Measurements from ENCODE around the gene AFP.

The AFP gene

DNA sequence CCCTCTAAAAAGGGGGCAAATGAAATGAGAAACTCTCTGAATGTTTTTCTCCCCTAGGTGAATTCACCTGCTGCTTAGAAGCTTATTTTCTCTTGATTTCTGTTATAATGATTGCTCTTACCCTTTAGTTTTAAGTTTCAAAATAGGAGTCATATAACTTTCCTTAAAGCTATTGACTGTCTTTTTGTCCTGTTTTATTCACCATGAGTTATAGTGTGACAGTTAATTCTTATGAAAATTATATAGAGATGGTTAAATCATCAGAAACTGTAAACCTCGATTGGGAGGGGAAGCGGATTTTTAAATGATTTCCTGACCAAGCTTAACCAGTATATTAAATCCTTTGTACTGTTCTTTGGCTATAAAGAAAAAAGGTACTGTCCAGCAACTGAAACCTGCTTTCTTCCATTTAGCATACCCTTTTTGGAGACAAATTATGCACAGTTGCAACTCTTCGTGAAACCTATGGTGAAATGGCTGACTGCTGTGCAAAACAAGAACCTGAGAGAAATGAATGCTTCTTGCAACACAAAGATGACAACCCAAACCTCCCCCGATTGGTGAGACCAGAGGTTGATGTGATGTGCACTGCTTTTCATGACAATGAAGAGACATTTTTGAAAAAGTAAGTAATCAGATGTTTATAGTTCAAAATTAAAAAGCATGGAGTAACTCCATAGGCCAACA, 27.7 kb upstream of the AFP start:
- no peak overlapping the region for H3K4me3 Mint-ChIP-seq
- no peaks in the 10 kb centered on the region for H3K27me3 Mint-ChIP-seq
- H3K9me3 Mint-ChIP-seq: no peaks in the 10 kb centered on the region
- no peaks in the 10 kb centered on the region for H3K4me1 Mint-ChIP-seq
- no peaks in the 10 kb centered on the region for H3K36me3 Mint-ChIP-seq
- no peak for ATAC-seq (ENCODE audit: low read depth)
- H3K27ac Mint-ChIP-seq: no peak overlapping the region
- no peak for DNase-seq (ENCODE audit: low spot score in 2 of 2)

DNA sequence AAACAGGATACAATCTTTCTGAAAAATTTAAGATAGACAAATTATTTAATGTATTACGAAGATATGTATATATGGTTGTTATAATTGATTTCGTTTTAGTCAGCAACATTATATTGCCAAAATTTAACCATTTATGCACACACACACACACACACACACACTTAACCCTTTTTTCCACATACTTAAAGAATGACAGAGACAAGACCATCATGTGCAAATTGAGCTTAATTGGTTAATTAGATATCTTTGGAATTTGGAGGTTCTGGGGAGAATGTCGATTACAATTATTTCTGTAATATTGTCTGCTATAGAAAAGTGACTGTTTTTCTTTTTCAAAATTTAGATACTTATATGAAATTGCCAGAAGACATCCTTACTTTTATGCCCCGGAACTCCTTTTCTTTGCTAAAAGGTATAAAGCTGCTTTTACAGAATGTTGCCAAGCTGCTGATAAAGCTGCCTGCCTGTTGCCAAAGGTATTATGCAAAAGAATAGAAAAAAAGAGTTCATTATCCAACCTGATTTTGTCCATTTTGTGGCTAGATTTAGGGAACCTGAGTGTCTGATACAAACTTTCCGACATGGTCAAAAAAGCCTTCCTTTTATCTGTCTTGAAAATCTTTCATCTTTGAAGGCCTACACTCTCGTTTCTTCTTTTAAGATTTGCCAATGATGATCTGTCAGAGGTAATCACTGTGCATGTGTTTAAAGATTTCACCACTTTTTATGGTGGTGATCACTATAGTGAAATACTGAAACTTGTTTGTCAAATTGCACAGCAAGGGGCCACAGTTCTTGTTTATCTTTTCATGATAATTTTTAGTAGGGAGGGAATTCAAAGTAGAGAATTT, 26.8 kb upstream of the AFP start:
- H3K4me1 Mint-ChIP-seq: no peaks in the 10 kb centered on the region
- no peaks in the 10 kb centered on the region for H3K27me3 Mint-ChIP-seq
- H3K9me3 Mint-ChIP-seq: no peaks in the 10 kb centered on the region
- no peak for ATAC-seq (ENCODE audit: low read depth)
- no peaks in the 10 kb centered on the region for H3K36me3 Mint-ChIP-seq
- no peak for DNase-seq (ENCODE audit: low spot score in 2 of 2)
- no peak overlapping the region for H3K4me3 Mint-ChIP-seq
- no peak overlapping the region for H3K27ac Mint-ChIP-seq

DNA sequence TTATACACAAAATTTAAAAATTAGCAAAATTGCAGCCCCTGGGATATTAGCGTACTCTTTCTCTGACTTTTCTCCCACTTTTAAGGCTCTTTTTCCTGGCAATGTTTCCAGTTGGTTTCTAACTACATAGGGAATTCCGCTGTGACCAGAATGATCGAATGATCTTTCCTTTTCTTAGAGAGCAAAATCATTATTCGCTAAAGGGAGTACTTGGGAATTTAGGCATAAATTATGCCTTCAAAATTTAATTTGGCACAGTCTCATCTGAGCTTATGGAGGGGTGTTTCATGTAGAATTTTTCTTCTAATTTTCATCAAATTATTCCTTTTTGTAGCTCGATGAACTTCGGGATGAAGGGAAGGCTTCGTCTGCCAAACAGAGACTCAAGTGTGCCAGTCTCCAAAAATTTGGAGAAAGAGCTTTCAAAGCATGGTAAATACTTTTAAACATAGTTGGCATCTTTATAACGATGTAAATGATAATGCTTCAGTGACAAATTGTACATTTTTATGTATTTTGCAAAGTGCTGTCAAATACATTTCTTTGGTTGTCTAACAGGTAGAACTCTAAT, 26.0 kb upstream of the AFP start:
- H3K4me1 Mint-ChIP-seq: no peaks in the 10 kb centered on the region
- H3K9me3 Mint-ChIP-seq: no peaks in the 10 kb centered on the region
- DNase-seq (ENCODE audit: low spot score in 2 of 2): no peak
- no peaks in the 10 kb centered on the region for H3K27me3 Mint-ChIP-seq
- H3K27ac Mint-ChIP-seq: no peak overlapping the region
- ATAC-seq (ENCODE audit: low read depth): no peak
- H3K4me3 Mint-ChIP-seq: no peak overlapping the region
- H3K36me3 Mint-ChIP-seq: no peaks in the 10 kb centered on the region

DNA sequence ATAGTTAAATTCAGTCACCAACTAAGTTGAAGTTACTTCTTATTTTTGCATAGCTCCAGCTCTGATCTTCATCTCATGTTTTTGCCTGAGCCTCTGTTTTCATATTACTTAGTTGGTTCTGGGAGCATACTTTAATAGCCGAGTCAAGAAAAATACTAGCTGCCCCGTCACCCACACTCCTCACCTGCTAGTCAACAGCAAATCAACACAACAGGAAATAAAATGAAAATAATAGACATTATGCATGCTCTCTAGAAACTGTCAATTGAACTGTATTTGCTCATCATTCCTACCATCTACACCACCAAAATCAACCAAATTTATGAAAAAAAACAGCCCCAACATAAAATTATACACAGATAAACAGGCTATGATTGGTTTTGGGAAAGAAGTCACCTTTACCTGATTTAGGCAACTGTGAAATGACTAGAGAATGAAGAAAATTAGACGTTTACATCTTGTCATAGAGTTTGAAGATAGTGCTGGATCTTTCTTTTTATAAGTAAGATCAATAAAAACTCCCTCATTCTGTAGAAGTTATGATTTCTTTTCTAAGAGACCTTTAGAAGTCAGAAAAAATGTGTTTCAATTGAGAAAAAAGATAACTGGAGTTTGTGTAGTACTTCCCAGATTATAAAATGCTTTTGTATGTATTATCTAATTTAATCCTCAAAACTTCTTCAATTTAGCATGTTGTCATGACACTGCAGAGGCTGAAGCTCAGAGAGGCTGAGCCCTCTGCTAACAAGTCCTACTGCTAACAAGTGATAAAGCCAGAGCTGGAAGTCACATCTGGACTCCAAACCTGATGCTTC, 24.9 kb upstream of the AFP start:
- no peaks in the 10 kb centered on the region for H3K27me3 Mint-ChIP-seq
- ATAC-seq (ENCODE audit: low read depth): no peak
- no peak overlapping the region for H3K27ac Mint-ChIP-seq
- H3K36me3 Mint-ChIP-seq: no peaks in the 10 kb centered on the region
- no peaks in the 10 kb centered on the region for H3K4me1 Mint-ChIP-seq
- no peak overlapping the region for H3K4me3 Mint-ChIP-seq
- H3K9me3 Mint-ChIP-seq: no peaks in the 10 kb centered on the region
- no peak for DNase-seq (ENCODE audit: low spot score in 2 of 2)

DNA sequence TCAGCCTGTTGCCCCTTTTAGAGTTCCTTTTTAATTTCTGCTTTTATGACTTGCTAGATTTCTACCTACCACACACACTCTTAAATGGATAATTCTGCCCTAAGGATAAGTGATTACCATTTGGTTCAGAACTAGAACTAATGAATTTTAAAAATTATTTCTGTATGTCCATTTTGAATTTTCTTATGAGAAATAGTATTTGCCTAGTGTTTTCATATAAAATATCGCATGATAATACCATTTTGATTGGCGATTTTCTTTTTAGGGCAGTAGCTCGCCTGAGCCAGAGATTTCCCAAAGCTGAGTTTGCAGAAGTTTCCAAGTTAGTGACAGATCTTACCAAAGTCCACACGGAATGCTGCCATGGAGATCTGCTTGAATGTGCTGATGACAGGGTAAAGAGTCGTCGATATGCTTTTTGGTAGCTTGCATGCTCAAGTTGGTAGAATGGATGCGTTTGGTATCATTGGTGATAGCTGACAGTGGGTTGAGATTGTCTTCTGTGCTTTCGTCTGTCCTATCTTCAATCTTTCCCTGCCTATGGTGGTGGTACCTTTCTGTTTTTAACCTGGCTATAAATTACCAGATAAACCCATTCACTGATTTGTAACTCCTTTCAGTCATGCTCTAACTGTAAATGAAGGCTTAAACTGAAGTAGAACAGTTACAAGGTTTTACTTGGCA, 24.1 kb upstream of the AFP start:
- DNase-seq (ENCODE audit: low spot score in 2 of 2) (no peak), ATAC-seq (ENCODE audit: low read depth) (no peak)
- Mint-ChIP-seq H3K4me1 (no peaks in the 10 kb centered on the region), H3K27ac (no peak overlapping the region), H3K27me3 (no peaks in the 10 kb centered on the region), H3K4me3 (no peak overlapping the region), H3K9me3 (no peaks in the 10 kb centered on the region), H3K36me3 (no peaks in the 10 kb centered on the region)

DNA sequence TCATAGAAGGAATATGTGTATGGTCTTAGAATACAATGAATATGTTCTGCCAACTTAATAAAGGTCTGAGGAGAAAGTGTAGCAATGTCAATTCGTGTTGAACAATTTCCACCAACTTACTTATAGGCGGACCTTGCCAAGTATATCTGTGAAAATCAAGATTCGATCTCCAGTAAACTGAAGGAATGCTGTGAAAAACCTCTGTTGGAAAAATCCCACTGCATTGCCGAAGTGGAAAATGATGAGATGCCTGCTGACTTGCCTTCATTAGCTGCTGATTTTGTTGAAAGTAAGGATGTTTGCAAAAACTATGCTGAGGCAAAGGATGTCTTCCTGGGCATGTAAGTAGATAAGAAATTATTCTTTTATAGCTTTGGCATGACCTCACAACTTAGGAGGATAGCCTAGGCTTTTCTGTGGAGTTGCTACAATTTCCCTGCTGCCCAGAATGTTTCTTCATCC, 22.7 kb upstream of the AFP start:
- Mint-ChIP-seq H3K4me3 (no peak overlapping the region), H3K27ac (no peak overlapping the region), H3K36me3 (no peaks in the 10 kb centered on the region), H3K27me3 (no peaks in the 10 kb centered on the region), H3K4me1 (no peaks in the 10 kb centered on the region), H3K9me3 (no peaks in the 10 kb centered on the region)
- no peak for ATAC-seq (ENCODE audit: low read depth)
- DNase-seq (ENCODE audit: low spot score in 2 of 2): no peak

DNA sequence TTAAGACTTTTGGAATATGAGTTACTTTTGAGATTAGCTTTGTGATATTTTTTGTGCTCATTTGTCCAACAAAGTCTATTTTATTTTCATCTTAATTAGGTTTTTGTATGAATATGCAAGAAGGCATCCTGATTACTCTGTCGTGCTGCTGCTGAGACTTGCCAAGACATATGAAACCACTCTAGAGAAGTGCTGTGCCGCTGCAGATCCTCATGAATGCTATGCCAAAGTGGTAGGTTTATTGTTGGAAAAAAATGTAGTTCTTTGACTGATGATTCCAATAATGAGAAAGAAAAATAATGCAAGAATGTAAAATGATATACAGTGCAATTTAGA, 21.1 kb upstream of the AFP start:
- no peak overlapping the region for H3K4me3 Mint-ChIP-seq
- H3K27me3 Mint-ChIP-seq: no peaks in the 10 kb centered on the region
- DNase-seq (ENCODE audit: low spot score in 2 of 2) (no peak), ATAC-seq (ENCODE audit: low read depth) (no peak)
- no peaks in the 10 kb centered on the region for H3K4me1 Mint-ChIP-seq
- no peaks in the 10 kb centered on the region for H3K36me3 Mint-ChIP-seq
- H3K27ac Mint-ChIP-seq: no peak overlapping the region
- H3K9me3 Mint-ChIP-seq: no peaks in the 10 kb centered on the region

DNA sequence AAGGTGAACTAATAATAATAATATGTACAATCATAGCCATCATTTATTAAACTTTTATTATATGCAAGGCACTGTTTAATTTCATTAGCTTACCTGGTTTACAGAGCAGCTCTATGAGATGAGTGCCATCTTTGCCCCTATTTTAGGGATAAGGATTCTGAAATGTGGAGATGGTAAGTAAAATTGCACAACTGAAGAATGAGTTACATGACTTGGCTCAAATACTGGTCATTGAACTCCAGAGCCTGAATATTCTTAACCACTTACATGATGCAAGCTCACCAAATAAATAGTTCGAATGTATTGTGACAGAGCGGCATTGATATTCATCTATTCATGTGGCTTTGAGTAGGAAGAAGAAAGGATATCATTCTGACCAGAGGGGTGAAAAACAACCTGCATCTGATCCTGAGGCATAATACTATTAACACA, 20.2 kb upstream of the AFP start:
- H3K4me1 Mint-ChIP-seq: no peaks in the 10 kb centered on the region
- H3K27ac Mint-ChIP-seq: no peak overlapping the region
- H3K9me3 Mint-ChIP-seq: no peaks in the 10 kb centered on the region
- H3K4me3 Mint-ChIP-seq: no peak overlapping the region
- no peaks in the 10 kb centered on the region for H3K27me3 Mint-ChIP-seq
- no peaks in the 10 kb centered on the region for H3K36me3 Mint-ChIP-seq
- no peak for DNase-seq (ENCODE audit: low spot score in 2 of 2)
- ATAC-seq (ENCODE audit: low read depth): no peak

DNA sequence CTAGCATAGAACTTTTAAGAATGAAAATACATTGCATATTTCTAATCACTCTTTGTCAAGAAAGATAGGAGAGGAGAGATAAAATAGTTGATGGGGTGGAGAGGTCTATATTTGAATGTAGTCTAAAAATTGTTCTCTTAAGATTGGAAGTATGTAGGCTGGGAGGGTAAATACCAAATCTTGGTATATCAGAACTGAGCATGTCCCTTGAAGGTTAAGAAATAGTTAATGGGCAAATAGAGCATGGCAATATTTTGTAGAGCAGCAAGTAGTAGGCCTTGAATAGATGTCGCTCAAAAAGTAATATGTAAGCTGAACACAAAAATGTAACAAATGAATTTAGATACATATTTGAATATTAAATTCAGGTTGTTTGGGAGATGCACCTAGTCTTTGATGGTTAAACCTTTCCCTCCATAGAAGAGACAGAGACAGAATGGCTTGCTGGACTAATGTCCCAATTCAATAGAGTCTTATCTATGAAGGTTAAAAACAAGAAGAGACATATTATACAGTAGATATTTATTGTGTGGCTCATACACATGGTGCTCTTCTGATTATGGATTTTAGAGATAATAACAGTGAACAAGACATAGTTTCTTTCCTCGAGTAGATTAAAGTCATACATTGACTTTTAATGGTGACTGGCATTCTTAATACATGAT, 19.5 kb upstream of the AFP start:
- Mint-ChIP-seq H3K9me3 (no peaks in the 10 kb centered on the region), H3K4me3 (no peak overlapping the region), H3K4me1 (no peaks in the 10 kb centered on the region), H3K27ac (no peak overlapping the region), H3K36me3 (no peaks in the 10 kb centered on the region), H3K27me3 (no peaks in the 10 kb centered on the region)
- DNase-seq (ENCODE audit: low spot score in 2 of 2) (no peak), ATAC-seq (ENCODE audit: low read depth) (no peak)

DNA sequence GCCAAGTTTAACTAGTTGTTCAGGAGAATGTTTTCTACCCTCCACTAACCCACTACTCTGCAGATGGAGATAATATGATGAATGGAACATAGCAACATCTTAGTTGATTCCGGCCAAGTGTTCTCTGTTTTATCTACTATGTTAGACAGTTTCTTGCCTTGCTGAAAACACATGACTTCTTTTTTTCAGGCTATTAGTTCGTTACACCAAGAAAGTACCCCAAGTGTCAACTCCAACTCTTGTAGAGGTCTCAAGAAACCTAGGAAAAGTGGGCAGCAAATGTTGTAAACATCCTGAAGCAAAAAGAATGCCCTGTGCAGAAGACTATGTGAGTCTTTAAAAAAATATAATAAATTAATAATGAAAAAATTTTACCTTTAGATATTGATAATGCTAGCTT, 18.7 kb upstream of the AFP start:
- no peak for ATAC-seq (ENCODE audit: low read depth)
- no peak overlapping the region for H3K27ac Mint-ChIP-seq
- H3K27me3 Mint-ChIP-seq: no peaks in the 10 kb centered on the region
- DNase-seq (ENCODE audit: low spot score in 2 of 2): no peak
- H3K9me3 Mint-ChIP-seq: no peaks in the 10 kb centered on the region
- no peak overlapping the region for H3K4me3 Mint-ChIP-seq
- no peaks in the 10 kb centered on the region for H3K36me3 Mint-ChIP-seq
- no peaks in the 10 kb centered on the region for H3K4me1 Mint-ChIP-seq

DNA sequence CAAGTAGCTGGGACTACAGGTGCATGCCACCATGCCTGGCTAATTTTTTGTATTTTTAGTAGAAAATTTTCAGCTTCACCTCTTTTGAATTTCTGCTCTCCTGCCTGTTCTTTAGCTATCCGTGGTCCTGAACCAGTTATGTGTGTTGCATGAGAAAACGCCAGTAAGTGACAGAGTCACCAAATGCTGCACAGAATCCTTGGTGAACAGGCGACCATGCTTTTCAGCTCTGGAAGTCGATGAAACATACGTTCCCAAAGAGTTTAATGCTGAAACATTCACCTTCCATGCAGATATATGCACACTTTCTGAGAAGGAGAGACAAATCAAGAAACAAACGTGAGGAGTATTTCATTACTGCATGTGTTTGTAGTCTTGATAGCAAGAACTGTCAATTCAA, 18.0 kb upstream of the AFP start:
- no peaks in the 10 kb centered on the region for H3K9me3 Mint-ChIP-seq
- ATAC-seq (ENCODE audit: low read depth) (no peak), DNase-seq (ENCODE audit: low spot score in 2 of 2) (no peak)

DNA sequence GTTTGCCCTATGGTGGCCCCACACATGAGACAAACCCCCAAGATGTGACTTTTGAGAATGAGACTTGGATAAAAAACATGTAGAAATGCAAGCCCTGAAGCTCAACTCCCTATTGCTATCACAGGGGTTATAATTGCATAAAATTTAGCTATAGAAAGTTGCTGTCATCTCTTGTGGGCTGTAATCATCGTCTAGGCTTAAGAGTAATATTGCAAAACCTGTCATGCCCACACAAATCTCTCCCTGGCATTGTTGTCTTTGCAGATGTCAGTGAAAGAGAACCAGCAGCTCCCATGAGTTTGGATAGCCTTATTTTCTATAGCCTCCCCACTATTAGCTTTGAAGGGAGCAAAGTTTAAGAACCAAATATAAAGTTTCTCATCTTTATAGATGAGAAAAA, 17.3 kb upstream of the AFP start:
- no peak for ATAC-seq (ENCODE audit: low read depth)
- H3K4me1 Mint-ChIP-seq: no peaks in the 10 kb centered on the region
- no peaks in the 10 kb centered on the region for H3K27me3 Mint-ChIP-seq
- no peaks in the 10 kb centered on the region for H3K36me3 Mint-ChIP-seq
- no peaks in the 10 kb centered on the region for H3K9me3 Mint-ChIP-seq
- no peak overlapping the region for H3K27ac Mint-ChIP-seq
- DNase-seq (ENCODE audit: low spot score in 2 of 2): no peak
- H3K4me3 Mint-ChIP-seq: no peak overlapping the region

More for the DNA sequence above, 18.0 kb upstream of the AFP start:
- Mint-ChIP-seq H3K27me3 (no peaks in the 10 kb centered on the region), H3K36me3 (no peaks in the 10 kb centered on the region), H3K4me1 (no peaks in the 10 kb centered on the region), H3K27ac (no peak overlapping the region), H3K4me3 (no peak overlapping the region)
